HepG2 (cell line): ENCODE results near the gene GBP1. TPM values are rescaled to one million over a fixed set of nuclear protein-coding genes. Genes with fewer than 3 reads are reported as not detected.
A peak's percentile ranks its signal among the peaks of the same experiment; 100 is the strongest.

Experiments
- ATAC-seq: fragments of 200-7000 bp; cut with Tn5 transposase; 3 replicates; pipeline ENCODE4 v1.9.1; 2020; ENCODE audit warnings: mild to moderate bottlenecking, moderate library complexity
- BruUV-seq: library from RNA; stranded (reverse); fragments of 400-500 nt; replicated peaks from 2 replicates; lab custom pipeline; 2021; lab: Mats Ljungman, UMichigan
- CTCF ChIA-PET: fragments of 300-600 bp; formaldehyde crosslinking; extraction: SDS; loops from one replicate; lab custom pipeline; 2021; ENCODE audit warnings: low total read pairs, inconsistent platforms, low intra/inter-chr PET ratio; lab: Yijun Ruan, JAX
- POLR2A ChIA-PET: fragments of 350-600 bp; sonication (Branson Sonifier 250); formaldehyde crosslinking; loops from one replicate; lab custom pipeline; 2020; ENCODE audit warnings: antibody characterized with exemption, inconsistent platforms; lab: Yijun Ruan, JAX
- DNase-seq: peaks from one replicate; pipeline ENCODE4 v3.0.0-alpha.2; 2015; ENCODE audit warnings: low spot score
- FAIRE-seq: peaks from 3 replicates; lab custom pipeline; 2011; peaks lifted over from hg19 to GRCh38; lab: Jason Lieb, UNC
- H2AFZ ChIP-seq: one replicate; pipeline ENCODE4 v1.6.1; 2011; ENCODE audit warnings: low read length, inconsistent platforms
- H3K27ac ChIP-seq: fragments of 300-600 bp; 3 replicates; pipeline ENCODE4 v1.8.0; 2011; ENCODE audit warnings: mixed run types, mild to moderate bottlenecking, mixed read lengths, low read length, inconsistent platforms; ENCODE audit not compliant: insufficient read depth; ENCODE audit errors: extremely low read length
- H3K27me3 ChIP-seq, 2 experiments: fragments of 200-600 bp in 1 of 2; 2 replicates in 1 of 2; 3 replicates in 1 of 2; pipeline versions ENCODE4 v1.6.0 to v1.8.0; 2011; ENCODE audit warnings: low read length in 2 of 2, mild to moderate bottlenecking in 2 of 2, moderate library complexity in 2 of 2, inconsistent platforms in 1 of 2; ENCODE audit not compliant: insufficient read depth in 2 of 2, control insufficient read depth in 1 of 2
- H3K36me3 ChIP-seq, 2 experiments: fragments of 200-600 bp in 1 of 2; replicated peaks in 1 of 2; 2 replicates in 1 of 2; 3 replicates in 1 of 2; pipeline versions ENCODE4 v1.5.1 to v1.8.0; 2011; ENCODE audit warnings: low read length in 2 of 2, inconsistent platforms in 1 of 2; ENCODE audit not compliant: insufficient read depth in 2 of 2, control insufficient read depth in 1 of 2
- H3K4me1 ChIP-seq: 2 replicates; pipeline ENCODE4 v1.5.1; 2012; ENCODE audit warnings: low read length, inconsistent platforms; ENCODE audit not compliant: insufficient read depth
- H3K4me2 ChIP-seq: 2 replicates; pipeline ENCODE4 v1.6.0; 2011; ENCODE audit warnings: low read depth, low read length, inconsistent platforms
- H3K4me3 ChIP-seq, 3 experiments: fragments of 200-600 bp in 1 of 3; sonication (generic), shearing (Covaris generic) in 1 of 3; replicated peaks in 1 of 3; 2 replicates each; pipeline ENCODE4 v1.5.1; 2011 to 2016; ENCODE audit warnings: low read length in 3 of 3, inconsistent platforms in 2 of 3, low read depth in 2 of 3, mild to moderate bottlenecking in 2 of 3, control low read depth in 1 of 3, mixed read lengths in 1 of 3; ENCODE audit not compliant: insufficient read depth in 1 of 3
- H3K79me2 ChIP-seq: one replicate; pipeline ENCODE4 v1.6.1; 2011; ENCODE audit warnings: low read length, inconsistent platforms; ENCODE audit not compliant: insufficient read depth
- H3K9ac ChIP-seq: 2 replicates; pipeline ENCODE4 v1.6.0; 2011; ENCODE audit warnings: mild to moderate bottlenecking, low read depth, low read length, inconsistent platforms; ENCODE audit not compliant: insufficient read depth
- H3K9me3 ChIP-seq: 2 replicates; pipeline ENCODE4 v1.5.1; 2012; ENCODE audit warnings: mild to moderate bottlenecking, low read length
- H4K20me1 ChIP-seq: 2 replicates; pipeline ENCODE4 v1.6.0; 2011; ENCODE audit warnings: inconsistent platforms, mild to moderate bottlenecking, low read length, moderate library complexity; ENCODE audit not compliant: insufficient read depth
- CBX1 ChIP-seq: IDR thresholded peaks from one replicate; pipeline ENCODE4 v1.6.1; 2016; ENCODE audit warnings: antibody characterized with exemption, low read depth
- CERS6 ChIP-seq: sonication (generic); formaldehyde crosslinking; IDR thresholded peaks from 2 replicates; pipeline ENCODE4 v1.5.0; 2020; ENCODE audit warnings: missing genetic modification reagents
- E2F2 ChIP-seq: sonication (generic); formaldehyde crosslinking; IDR thresholded peaks from 2 replicates; pipeline ENCODE4 v1.4.0; 2020; ENCODE audit warnings: missing genetic modification reagents, borderline replicate concordance
- HNRNPUL1 ChIP-seq: fragments of 200-400 bp; formaldehyde crosslinking; IDR thresholded peaks from 2 replicates; pipeline ENCODE4 v1.6.1; 2017; ENCODE audit warnings: low read depth, mild to moderate bottlenecking, low read length, moderate library complexity
- PHF8 ChIP-seq: sonication (generic); formaldehyde crosslinking; IDR thresholded peaks from 2 replicates; pipeline ENCODE4 v1.5.0; 2020; ENCODE audit warnings: missing genetic modification reagents
- PRPF4 ChIP-seq: fragments of 200-400 bp; formaldehyde crosslinking; IDR thresholded peaks from 2 replicates; pipeline ENCODE4 v1.6.1; 2016; ENCODE audit warnings: low read length, low read depth; ENCODE audit not compliant: poor library complexity, severe bottlenecking
- RNF219 ChIP-seq: sonication (generic); formaldehyde crosslinking; IDR thresholded peaks from 2 replicates; pipeline ENCODE4 v1.5.0; 2020; ENCODE audit warnings: mild to moderate bottlenecking, missing genetic modification reagents
- SPEN ChIP-seq: sonication (generic); formaldehyde crosslinking; IDR thresholded peaks from 2 replicates; pipeline ENCODE4 v1.5.1; 2020; ENCODE audit warnings: low read depth, mild to moderate bottlenecking, missing genetic modification reagents
- ZFY ChIP-seq: sonication (generic); formaldehyde crosslinking; IDR thresholded peaks from 2 replicates; pipeline ENCODE4 v1.4.0; 2020; ENCODE audit warnings: missing genetic modification reagents
- ZNF207 ChIP-seq: fragments of 450-650 bp; IDR thresholded peaks from 2 replicates; pipeline ENCODE4 v1.6.1; 2016; ENCODE audit warnings: antibody characterized with exemption, borderline replicate concordance
- ZNF646 ChIP-seq: sonication (generic); formaldehyde crosslinking; IDR thresholded peaks from 2 replicates; pipeline ENCODE4 v1.9.0; 2021; ENCODE audit warnings: mild to moderate bottlenecking, missing genetic modification reagents
- ZNF816 ChIP-seq: sonication (generic); formaldehyde crosslinking; IDR thresholded peaks from 2 replicates; pipeline ENCODE4 v1.8.0; 2022; ENCODE audit warnings: missing genetic modification reagents, mild to moderate bottlenecking, borderline replicate concordance
- WGBS: methylation state at CpG from one replicate; pipeline ENCODE4 v1.1.6; 2017; ENCODE audit warnings: low lambda C conversion rate; 5-methylcytosine and 5-hydroxymethylcytosine counted together
- in situ Hi-C: cut with HindIII; loops from 2 replicates; pipeline ENCODE4 v1.10.0; 2017; ENCODE audit warnings: low pct_unique_long_range_greater_than_20kb; ENCODE audit not compliant: extremely low pct_ligation_motif_present
- intact Hi-C: fragments of 100-400 bp; cut with micrococcal nuclease; formaldehyde crosslinking; loops from one replicate; pipeline ENCODE4 v1.10.0; 2022; ENCODE audit not compliant: unreplicated experiment
- polyA plus RNA-seq, 8 experiments: library from polyadenylated mRNA; depleted of rRNA in 3 of 8; stranded (reverse) in 7 of 8; unstranded in 1 of 8; fragments of >200 nt; fragmentation: Illumina TruSeq in 4 of 8; extraction: Trizol in 4 of 8; gene quantifications; 2 replicates each; pipeline versions ENCODE4 v1.2.1 to v1.2.3, GENCODE V29; 2011 to 2016; ENCODE audit warnings: low read depth in 4 of 8, missing spikeins in 1 of 8, mixed read lengths in 1 of 8; ENCODE audit not compliant: insufficient read depth in 1 of 8
- total RNA-seq, 5 experiments: library from RNA; depleted of rRNA; stranded (reverse); fragments of >200 nt; fragmentation: Illumina TruSeq; extraction: Trizol; gene quantifications; 2 replicates each; pipeline ENCODE4 v1.2.3, GENCODE V29; 2016; ENCODE audit warnings: low read depth in 1 of 5

GBP1 gene
- total and polyA plus RNA-seq, 2 of the 13 experiments (the other 11 are each of a cell fraction or from before 2014, with no cell fraction given), result 0.62 to 2.3 TPM

- ChIA-PET CTCF (no interaction called here), POLR2A (interaction anchor here (0.5 to 1.8 kb wide), 2 partner anchors 23 to 63 kb away, joined by 3 to 5 read pairs; no protein-coding TSS in a partner anchor)
- in situ Hi-C loops, result loop anchor here (25.0 kb wide), 1 partner anchor 440 kb away; no protein-coding TSS in a partner anchor
- FAIRE-seq, result peak; percentile 47
- H3K27me3 ChIP-seq, result no peaks in the 10 kb centered on the region; a peak in 1 of 5 replicates
- no peak within 1 kb of the TSS; the same call in 1 of the 2 replicates for H3K9ac ChIP-seq
- H3K9me3 ChIP-seq, result no peaks in the 10 kb centered on the region
- peak within 1 kb of the TSS in 1 of 3 experiments; percentile 36; a peak in 3 of 6 replicates for H3K4me3 ChIP-seq
- H3K79me2 ChIP-seq, result no peaks in the 10 kb centered on the region
- WGBS, result 2% methylated on average over 5 of the region's 5 CpGs
- H2AFZ ChIP-seq, result peak within 1 kb of the TSS; percentile 48
- peak; percentile 86 for ATAC-seq
- intact Hi-C loops, result no loop called here
- H4K20me1 ChIP-seq, result no peaks in the 10 kb centered on the region
- no peaks in the 10 kb centered on the region for H3K36me3 ChIP-seq
- peaks cover 21% of the 10 kb centered on the region for H3K4me1 ChIP-seq
- H3K27ac ChIP-seq, result no peak within 1 kb of the TSS
- no TSS peak for BruUV-seq
- DNase-seq, result no peak
- H3K4me2 ChIP-seq, result peak within 1 kb of the TSS; percentile 61
- TF ChIP-seq E2F2 (CRISPR knock-in tag) (no peak), PRPF4 (no peak), ZFY (CRISPR knock-in tag) (no peak), PHF8 (CRISPR knock-in tag) (no peak), HNRNPUL1 (no peak), CBX1 (no peak), ZNF816 (CRISPR knock-in tag) (no peak), ZNF646 (no peak), SPEN (CRISPR knock-in tag) (no peak), ZNF207 (no peak), RNF219 (no peak), CERS6 (no peak)
Observed at GRCh38 chr1:89022167-89022959, 42.6 kb downstream of the GBP1 start, which contains the start of gene GBP3. GBP3 (minus strand) TSS chr1:89022866; CDS start chr1:89020721, 2,145 bp downstream.
